Measurements from ENCODE around the gene NMBR.

Gene NMBR

GRCh38 chr6:142173980-142174379 is 27.1 kb upstream of the NMBR start:
- no peak overlapping the region for H3K4me3 ChIP-seq (ENCODE audit: low read length)
- H3K27me3 ChIP-seq (replicated peaks; ENCODE audit: insufficient read depth, low read length) = no peaks in the 10 kb centered on the region
- H2AFZ ChIP-seq (ENCODE audit: low read length) = no peak overlapping the region
- TF ChIP-seq EZH2 (optimal IDR thresholded peaks at IDR 0.05; ENCODE audit: low read depth, low read length) (no peak), EZH2phosphoT487 (IDR thresholded peaks at IDR 0.05; ENCODE audit: low read length) (no peak), CTCF (IDR thresholded peaks at IDR 0.05; ENCODE audit: low read length) (no peak)
- H3K9me2 ChIP-seq (replicated peaks; ENCODE audit: insufficient read depth, low read length) = no peaks in the 10 kb centered on the region
- no peaks in the 10 kb centered on the region for H3K4me1 ChIP-seq (ENCODE audit: low read length)
- no peak overlapping the region for H3K4me2 ChIP-seq (ENCODE audit: low read depth, low read length)
- no peaks in the 10 kb centered on the region for H3K79me2 ChIP-seq (ENCODE audit: low read length)
- no peak overlapping the region for H3K27ac ChIP-seq (ENCODE audit: low read length)
- H3K9ac ChIP-seq (ENCODE audit: low read length) = no peak overlapping the region
- H3K9me3 ChIP-seq (replicated peaks; ENCODE audit: insufficient read depth, low read length) = no peaks in the 10 kb centered on the region
- peaks cover 2% of the 10 kb centered on the region for H3K36me3 ChIP-seq (replicated peaks; ENCODE audit: insufficient read depth, low read length)
- H4K20me1 ChIP-seq (ENCODE audit: insufficient read depth, low read length) = no peaks in the 10 kb centered on the region
- H3F3A ChIP-seq (ENCODE audit: insufficient read depth, low read length) = no peaks in the 10 kb centered on the region
- DNase-seq = no peak

GRCh38 chr6:142172758-142173157 is 25.8 kb upstream of the NMBR start:
- Histone ChIP-seq H3K9me2 (replicated peaks; ENCODE audit: insufficient read depth, low read length) (no peaks in the 10 kb centered on the region), H2AFZ (ENCODE audit: low read length) (no peak overlapping the region), H3K27me3 (replicated peaks; ENCODE audit: insufficient read depth, low read length) (no peaks in the 10 kb centered on the region), H3K9me3 (replicated peaks; ENCODE audit: insufficient read depth, low read length) (no peaks in the 10 kb centered on the region), H3K79me2 (ENCODE audit: low read length) (no peaks in the 10 kb centered on the region), H3K36me3 (replicated peaks; ENCODE audit: insufficient read depth, low read length) (peaks cover 2% of the 10 kb centered on the region), H3K27ac (ENCODE audit: low read length) (no peak overlapping the region), H3K4me1 (ENCODE audit: low read length) (no peaks in the 10 kb centered on the region), H3F3A (ENCODE audit: insufficient read depth, low read length) (no peaks in the 10 kb centered on the region), H3K4me2 (ENCODE audit: low read depth, low read length) (no peak overlapping the region), H4K20me1 (ENCODE audit: insufficient read depth, low read length) (no peaks in the 10 kb centered on the region), H3K9ac (ENCODE audit: low read length) (no peak overlapping the region), H3K4me3 (ENCODE audit: low read length) (no peak overlapping the region)
- TF ChIP-seq CTCF (IDR thresholded peaks at IDR 0.05; ENCODE audit: low read length) (no peak), EZH2 (optimal IDR thresholded peaks at IDR 0.05; ENCODE audit: low read depth, low read length) (no peak), EZH2phosphoT487 (IDR thresholded peaks at IDR 0.05; ENCODE audit: low read length) (no peak)
- no peak for DNase-seq

- H3K9ac ChIP-seq (ENCODE audit: low read length) = no peak overlapping the region
Measured at GRCh38 chr6:142171351-142171750, 24.4 kb upstream of the NMBR start.

More at GRCh38 chr6:142171351-142171750, 24.4 kb upstream of the NMBR start:
- Histone ChIP-seq H3K9me3 (replicated peaks; ENCODE audit: insufficient read depth, low read length) (no peaks in the 10 kb centered on the region), H3K4me1 (ENCODE audit: low read length) (no peaks in the 10 kb centered on the region), H3F3A (ENCODE audit: insufficient read depth, low read length) (no peaks in the 10 kb centered on the region), H3K79me2 (ENCODE audit: low read length) (peaks cover under 1% of the 10 kb centered on the region; the same call in 1 of the 2 replicates), H2AFZ (ENCODE audit: low read length) (no peak overlapping the region), H3K4me2 (ENCODE audit: low read depth, low read length) (no peak overlapping the region), H3K27ac (ENCODE audit: low read length) (no peak overlapping the region), H3K27me3 (replicated peaks; ENCODE audit: insufficient read depth, low read length) (no peaks in the 10 kb centered on the region), H3K9me2 (replicated peaks; ENCODE audit: insufficient read depth, low read length) (no peaks in the 10 kb centered on the region), H3K4me3 (ENCODE audit: low read length) (no peak overlapping the region), H4K20me1 (ENCODE audit: insufficient read depth, low read length) (no peaks in the 10 kb centered on the region), H3K36me3 (replicated peaks; ENCODE audit: insufficient read depth, low read length) (no peaks in the 10 kb centered on the region; the same call in 1 of the 2 replicates)
- no peak for DNase-seq
- TF ChIP-seq CTCF (IDR thresholded peaks at IDR 0.05; ENCODE audit: low read length) (no peak), EZH2phosphoT487 (IDR thresholded peaks at IDR 0.05; ENCODE audit: low read length) (no peak), EZH2 (optimal IDR thresholded peaks at IDR 0.05; ENCODE audit: low read depth, low read length) (no peak)
